NT2/D1 (cell line): ENCODE measurements around the gene MRAP.

Experiments
- DNase-seq: peaks from one replicate; pipeline ENCODE4 v3.0.0-alpha.2; 2011; ENCODE audit warnings: low read depth, low spot score
- H3K27me3 ChIP-seq: 2 replicates; pipeline ENCODE4 v1.6.0; 2011; ENCODE audit warnings: mild to moderate bottlenecking; ENCODE audit not compliant: insufficient read length, insufficient read depth
- H3K36me3 ChIP-seq: 2 replicates; pipeline ENCODE4 v1.6.1; 2011; ENCODE audit warnings: mild to moderate bottlenecking, low read length, mixed read lengths; ENCODE audit not compliant: insufficient read depth, insufficient read length
- H3K4me1 ChIP-seq: 2 replicates; pipeline ENCODE4 v1.5.1; 2011; ENCODE audit not compliant: insufficient read depth, insufficient read length
- H3K4me3 ChIP-seq: 2 replicates; pipeline ENCODE4 v1.5.1; 2011; ENCODE audit warnings: low read depth; ENCODE audit not compliant: insufficient read length
- H3K9ac ChIP-seq: 2 replicates; pipeline ENCODE4 v1.6.0; 2011; ENCODE audit warnings: low read depth; ENCODE audit not compliant: insufficient read length
- H3K9me3 ChIP-seq: 2 replicates; pipeline ENCODE4 v1.5.1; 2011; ENCODE audit warnings: mild to moderate bottlenecking, low read length; ENCODE audit not compliant: insufficient read depth
- SUZ12 ChIP-seq: IDR thresholded peaks from 2 replicates; pipeline ENCODE4 v1.6.1; 2011; ENCODE audit not compliant: insufficient read length, insufficient read depth; ENCODE audit errors: extremely low read depth
- YY1 ChIP-seq: IDR thresholded peaks from 2 replicates; pipeline ENCODE4 v1.6.1; 2011; ENCODE audit not compliant: insufficient read length, insufficient read depth
- ZNF274 ChIP-seq: IDR thresholded peaks from 2 replicates; pipeline ENCODE4 v1.6.1; 2011; ENCODE audit warnings: mild to moderate bottlenecking, low read depth, low read length

MRAP gene

DNA sequence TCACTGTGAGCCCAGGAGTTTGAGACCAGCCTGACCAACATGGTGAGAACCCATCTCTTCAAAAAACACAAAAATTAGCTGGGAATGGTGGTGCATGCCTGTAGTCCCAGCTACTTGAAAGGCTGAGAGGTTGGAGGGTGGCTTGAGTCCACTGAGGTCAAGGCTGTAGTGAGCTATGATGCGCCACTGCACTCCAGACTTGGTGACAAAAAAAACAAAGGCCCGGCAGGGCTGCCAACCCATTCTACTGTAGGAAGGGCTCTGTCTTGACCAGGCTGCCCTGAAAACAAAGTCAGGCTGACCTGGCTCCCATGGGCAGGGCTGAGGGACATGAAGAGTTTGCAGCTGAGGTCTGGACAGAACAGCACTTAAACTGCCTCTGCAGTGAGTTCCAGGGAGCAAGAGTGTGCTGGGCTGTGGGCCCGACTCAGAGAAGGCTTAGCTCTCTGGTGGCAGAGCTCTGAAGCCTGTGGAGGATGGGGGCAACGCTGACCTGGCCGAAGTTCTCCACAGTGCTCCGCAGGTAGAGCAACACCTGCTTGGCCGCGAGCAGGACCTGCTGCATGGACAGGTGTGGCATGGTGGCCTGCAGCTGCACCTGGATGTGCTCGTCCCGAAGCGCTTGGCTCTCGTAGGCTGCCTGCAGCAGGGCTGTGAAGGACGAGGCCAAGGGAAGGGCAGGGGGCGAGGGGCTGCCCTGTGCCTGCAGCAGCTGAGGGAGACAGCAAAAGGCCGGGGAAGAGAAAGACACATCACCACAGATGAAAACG is 51.7 kb downstream of the MRAP start:
- Histone ChIP-seq H3K36me3 (peaks cover 99% of the 10 kb centered on the region), H3K9ac (no peak overlapping the region), H3K4me1 (peaks cover 6% of the 10 kb centered on the region), H3K4me3 (no peak overlapping the region), H3K27me3 (no peaks in the 10 kb centered on the region), H3K9me3 (no peaks in the 10 kb centered on the region; the same call in 1 of the 2 replicates)
- no peak for TF ChIP-seq SUZ12
- TF ChIP-seq YY1: no peak
- TF ChIP-seq ZNF274: no peak
- no peak for DNase-seq

DNA sequence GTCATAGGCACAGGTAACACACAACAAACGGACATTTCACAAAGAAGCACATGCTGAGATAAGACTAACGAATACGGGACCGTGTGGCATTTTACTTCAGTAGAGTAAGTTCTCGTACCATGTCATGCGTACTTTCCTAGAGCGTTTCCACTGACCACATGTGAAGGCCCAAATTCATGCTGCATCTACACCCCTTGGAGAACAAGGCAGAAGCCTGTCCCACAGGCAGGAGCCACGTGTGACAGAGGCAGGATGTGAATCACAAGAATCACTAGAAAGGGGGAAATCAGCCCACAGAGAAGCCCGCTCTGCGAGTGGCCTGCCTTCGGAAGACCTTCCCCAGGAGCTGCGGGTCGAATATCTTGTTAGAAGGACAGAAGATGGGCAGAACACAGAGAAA is 52.3 kb downstream of the MRAP start:
- no peak for DNase-seq
- Histone ChIP-seq H3K9ac (no peak overlapping the region), H3K27me3 (no peaks in the 10 kb centered on the region), H3K9me3 (no peaks in the 10 kb centered on the region; the same call in 1 of the 2 replicates), H3K36me3 (peaks cover 99% of the 10 kb centered on the region), H3K4me1 (peaks cover 6% of the 10 kb centered on the region), H3K4me3 (no peak overlapping the region)
- TF ChIP-seq SUZ12: no peak
- no peak for TF ChIP-seq ZNF274
- no peak for TF ChIP-seq YY1

- H3K4me3 ChIP-seq: no peak overlapping the region
- no peak for DNase-seq
- no peak overlapping the region for H3K9ac ChIP-seq
- H3K27me3 ChIP-seq: no peaks in the 10 kb centered on the region
- peaks cover 6% of the 10 kb centered on the region for H3K4me1 ChIP-seq
- no peak for TF ChIP-seq SUZ12
- no peak for TF ChIP-seq ZNF274
- TF ChIP-seq YY1: no peak
- H3K36me3 ChIP-seq: peaks cover 99% of the 10 kb centered on the region
- no peaks in the 10 kb centered on the region; the same call in 1 of the 2 replicates for H3K9me3 ChIP-seq
Observed at GRCh38 chr21:32351428-32351827, 52.8 kb downstream of the MRAP start.

DNA sequence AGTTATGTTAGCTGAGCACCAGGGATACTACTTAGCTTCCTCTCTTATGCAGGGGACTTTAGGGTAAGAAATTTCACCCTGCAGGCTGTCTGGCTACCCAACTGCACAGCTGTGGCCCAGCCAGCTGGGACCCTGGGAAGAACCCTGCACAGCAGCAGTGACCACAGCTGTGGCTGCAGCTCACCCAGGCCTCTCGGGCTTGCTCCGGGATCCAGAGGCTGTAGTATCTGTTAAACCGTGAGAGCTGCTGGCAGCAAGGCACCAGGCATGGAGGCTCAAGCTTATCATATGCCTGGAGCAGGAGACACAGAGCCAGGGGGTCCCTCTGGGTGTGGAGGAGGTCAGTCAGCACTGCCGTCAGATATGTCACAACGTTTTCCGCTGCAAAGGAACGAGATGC is 53.9 kb downstream of the MRAP start:
- Histone ChIP-seq H3K9me3 (no peaks in the 10 kb centered on the region), H3K36me3 (peaks cover 99% of the 10 kb centered on the region), H3K4me1 (peaks cover 6% of the 10 kb centered on the region), H3K9ac (no peak overlapping the region), H3K27me3 (no peaks in the 10 kb centered on the region), H3K4me3 (no peak overlapping the region)
- no peak for DNase-seq
- TF ChIP-seq YY1: no peak
- TF ChIP-seq ZNF274: no peak
- TF ChIP-seq SUZ12: no peak

DNA sequence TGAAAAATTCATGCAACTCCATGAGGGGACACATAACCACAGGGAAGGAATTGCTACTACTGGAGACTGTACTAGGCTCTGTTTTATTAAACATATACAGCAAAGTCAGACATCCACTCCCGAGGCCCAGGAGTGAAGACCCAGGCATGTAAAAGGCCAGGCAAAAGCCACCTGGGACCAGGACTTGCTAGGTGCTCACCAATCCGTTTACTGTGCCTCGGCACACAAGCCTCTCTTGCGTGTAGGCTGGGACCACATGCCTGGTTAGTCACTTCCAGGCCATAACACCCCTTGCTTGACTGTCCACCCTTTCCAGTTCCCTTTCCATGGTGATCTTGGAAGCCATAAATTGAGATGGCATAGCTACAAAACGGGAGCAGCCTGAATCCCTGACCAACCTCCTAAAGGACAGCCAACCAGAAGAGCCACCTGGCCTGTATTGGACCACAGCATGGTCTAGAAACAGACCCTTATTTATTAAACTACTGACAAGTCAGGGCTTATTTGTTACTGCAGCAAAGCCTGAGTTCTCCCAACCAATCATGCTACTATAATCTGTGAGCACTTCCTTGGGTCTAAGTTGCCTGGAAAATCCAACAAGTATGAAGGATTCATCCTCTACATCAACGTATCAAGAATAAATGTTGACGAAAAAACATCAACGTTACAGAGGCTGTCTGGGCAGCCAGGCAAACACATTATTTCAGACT is 54.5 kb downstream of the MRAP start:
- H3K36me3 ChIP-seq: peaks cover 99% of the 10 kb centered on the region
- H3K9me3 ChIP-seq: no peaks in the 10 kb centered on the region
- TF ChIP-seq SUZ12 (no peak), YY1 (no peak), ZNF274 (no peak)
- no peak overlapping the region for H3K4me3 ChIP-seq
- H3K4me1 ChIP-seq: peaks cover 6% of the 10 kb centered on the region
- H3K27me3 ChIP-seq: no peaks in the 10 kb centered on the region
- H3K9ac ChIP-seq: no peak overlapping the region
- DNase-seq: no peak

DNA sequence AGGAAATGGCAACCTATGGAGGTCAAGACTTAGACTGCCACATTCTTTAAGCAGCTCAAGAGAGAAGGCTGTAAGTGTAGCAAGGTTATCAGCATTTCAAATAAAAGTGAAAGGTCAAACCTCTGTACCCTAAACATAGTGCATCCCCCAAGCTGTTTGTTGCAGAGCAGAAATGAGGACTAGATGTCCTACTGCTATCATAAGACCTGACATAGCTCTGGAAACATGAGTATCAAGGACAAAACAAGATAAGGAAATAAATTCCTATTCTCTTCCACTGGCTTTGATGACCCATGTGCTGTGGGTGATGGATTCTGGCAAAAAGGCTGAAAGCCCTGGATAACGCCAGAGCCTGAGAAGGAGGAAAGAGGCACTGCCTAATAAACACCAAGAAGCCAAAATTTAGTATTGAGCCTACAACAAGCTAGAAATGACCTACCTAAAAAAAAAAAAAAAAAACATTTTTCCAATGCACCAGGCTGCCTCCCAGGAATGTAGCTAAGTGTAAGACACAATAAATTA is 58.3 kb downstream of the MRAP start:
- no peaks in the 10 kb centered on the region for H3K9me3 ChIP-seq
- H3K36me3 ChIP-seq: peaks cover 99% of the 10 kb centered on the region
- no peak for DNase-seq
- no peak overlapping the region for H3K4me3 ChIP-seq
- no peaks in the 10 kb centered on the region for H3K27me3 ChIP-seq
- TF ChIP-seq YY1 (no peak), SUZ12 (no peak), ZNF274 (no peak)
- H3K4me1 ChIP-seq: peaks cover under 1% of the 10 kb centered on the region
- H3K9ac ChIP-seq: no peak overlapping the region

- Histone ChIP-seq H3K9ac (no peak overlapping the region), H3K27me3 (no peaks in the 10 kb centered on the region), H3K4me3 (no peak overlapping the region), H3K9me3 (no peaks in the 10 kb centered on the region), H3K4me1 (no peaks in the 10 kb centered on the region), H3K36me3 (peaks cover 98% of the 10 kb centered on the region)
- no peak for TF ChIP-seq SUZ12
- DNase-seq: no peak
Observed at GRCh38 chr21:32359719-32360260, 61.1 kb downstream of the MRAP start.
